ENCODE measurements around the gene SLC22A31.
"Not testable (repeated sequence)": the region's sequence is repeated elsewhere in the genome, so short reads cannot be mapped to it uniquely, and the experiment has no call there.

The SLC22A31 gene

GRCh38 chr16:89197033-89197632 is 3.2 kb downstream of the SLC22A31 start:
- TF ChIP-seq CTCF (IDR thresholded peaks at IDR 0.05; ENCODE audit: insufficient read depth, low read depth, low read length, missing control alignments): no peak
- no peak overlapping the region for H3K4me3 ChIP-seq (ENCODE audit: low read length)
- DNase-seq (ENCODE audit: low read depth): no peak

GRCh38 chr16:89195521-89196171 is 4.7 kb downstream of the SLC22A31 start:
- TF ChIP-seq CTCF (IDR thresholded peaks at IDR 0.05; ENCODE audit: insufficient read depth, low read depth, low read length, missing control alignments): no peak
- H3K4me3 ChIP-seq (ENCODE audit: low read length): no peak overlapping the region
- DNase-seq (ENCODE audit: low read depth): no peak

DNA sequence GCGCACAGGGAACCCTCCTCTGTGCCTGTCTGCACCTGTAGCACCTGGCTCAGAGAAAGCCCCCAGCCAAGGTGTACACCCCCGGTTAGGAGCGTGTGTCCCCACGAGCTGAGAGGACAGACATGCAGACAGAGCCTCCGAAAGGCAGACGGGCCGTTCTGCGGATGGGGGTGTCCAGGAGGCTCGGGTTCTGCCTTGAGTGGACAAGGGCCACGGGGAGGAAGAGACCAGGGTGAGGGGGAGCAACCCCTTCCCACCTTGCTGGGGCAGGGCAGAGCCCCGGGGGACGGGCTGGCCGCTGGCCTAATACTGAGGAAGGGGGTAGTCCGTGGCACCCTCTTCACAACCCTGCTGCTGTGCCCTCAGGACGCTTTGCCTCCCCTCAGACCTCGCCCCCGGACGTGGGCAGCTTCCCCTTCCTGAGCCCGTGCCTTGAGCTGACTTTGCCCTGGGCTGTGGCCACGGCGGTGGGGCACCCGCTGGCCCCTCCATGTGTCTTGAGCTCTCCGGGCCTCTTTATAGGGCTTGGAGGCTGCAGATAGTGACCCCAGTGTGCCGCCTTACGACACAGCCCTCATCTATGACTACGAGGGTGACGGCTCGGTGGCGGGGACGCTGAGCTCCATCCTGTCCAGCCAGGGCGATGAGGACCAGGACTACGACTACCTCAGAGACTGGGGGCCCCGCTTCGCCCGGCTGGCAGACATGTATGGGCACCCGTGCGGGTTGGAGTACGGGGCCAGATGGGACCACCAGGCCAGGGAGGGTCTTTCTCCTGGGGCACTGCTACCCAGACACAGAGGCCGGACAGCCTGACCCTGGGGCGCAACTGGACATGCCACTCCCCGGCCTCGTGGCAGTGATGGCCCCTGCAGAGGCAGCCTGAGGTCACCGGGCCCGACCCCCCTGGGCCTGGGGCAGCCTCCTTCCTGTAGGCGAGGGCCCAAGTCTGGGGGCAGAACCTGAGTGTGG is 5.7 kb downstream of the SLC22A31 start:
- no peak for DNase-seq (ENCODE audit: low read depth)
- TF ChIP-seq CTCF (IDR thresholded peaks at IDR 0.05; ENCODE audit: insufficient read depth, low read depth, low read length, missing control alignments): no peak
- no peak overlapping the region for H3K4me3 ChIP-seq (ENCODE audit: low read length)

DNA sequence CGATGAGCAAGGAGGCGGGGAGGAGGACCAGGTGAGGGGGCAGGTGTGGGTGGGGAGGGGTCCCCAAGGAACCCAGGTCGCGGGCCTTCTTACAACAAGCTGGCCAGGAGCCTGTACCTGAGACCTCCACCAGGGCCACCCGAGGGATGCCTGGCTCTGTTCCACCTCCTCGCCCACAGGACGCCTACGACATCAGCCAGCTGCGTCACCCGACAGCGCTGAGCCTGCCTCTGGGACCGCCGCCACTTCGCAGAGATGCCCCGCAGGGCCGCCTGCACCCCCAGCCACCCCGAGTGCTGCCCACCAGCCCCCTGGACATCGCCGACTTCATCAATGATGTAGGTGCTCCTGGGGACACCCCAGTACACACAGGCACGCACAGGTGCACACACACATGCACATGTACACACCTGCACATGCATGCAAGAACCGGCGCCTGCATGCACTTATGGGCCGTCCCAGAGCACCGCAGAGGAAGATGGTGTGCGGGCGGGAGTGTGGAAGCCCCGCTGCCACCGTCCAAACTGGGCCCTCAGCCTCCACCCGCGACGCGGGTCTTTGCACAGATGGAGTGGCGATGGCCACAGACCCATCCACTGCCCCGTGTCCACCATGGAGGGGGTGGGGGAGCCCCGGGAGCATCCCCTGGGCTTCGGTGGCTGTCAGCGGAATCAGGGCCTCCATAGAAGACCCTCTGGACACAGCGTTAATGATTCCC is 6.6 kb downstream of the SLC22A31 start:
- H3K4me3 ChIP-seq (ENCODE audit: low read length): no peak overlapping the region
- DNase-seq (ENCODE audit: low read depth): no peak
- TF ChIP-seq CTCF (IDR thresholded peaks at IDR 0.05; ENCODE audit: insufficient read depth, low read depth, low read length, missing control alignments): no peak

- no peak overlapping the region for H3K4me3 ChIP-seq (ENCODE audit: low read length)
- no peak for TF ChIP-seq CTCF (IDR thresholded peaks at IDR 0.05; ENCODE audit: insufficient read depth, low read depth, low read length, missing control alignments)
- peak; percentile 78 for DNase-seq (ENCODE audit: low read depth)
Measured at GRCh38 chr16:89192956-89193575, 7.3 kb downstream of the SLC22A31 start.

GRCh38 chr16:89192186-89192955 is 8.0 kb downstream of the SLC22A31 start:
- DNase-seq (ENCODE audit: low read depth): peak; percentile 93
- H3K4me3 ChIP-seq (ENCODE audit: low read length): not testable (repeated sequence)
